ENCODE data around the gene P2RX4. TPM values are rescaled to one million over a fixed set of nuclear protein-coding genes. Genes with fewer than 3 reads are reported as not detected.

Gene P2RX4
- total and polyA plus RNA-seq, 2 of the 4 experiments (the other 2 are of a cell fraction) = 9.5 to 12.6 TPM

- no peaks in the 10 kb centered on the region for H3K9me3 ChIP-seq (ENCODE audit: control insufficient read depth, insufficient read depth, low read length)
- peaks cover 4% of the 10 kb centered on the region; the same call in 1 of the 2 replicates for H3K36me3 ChIP-seq (ENCODE audit: control insufficient read depth, insufficient read depth, low read length)
- no peak overlapping the region for H3K14ac ChIP-seq (replicated peaks; ENCODE audit: low read depth, low read length)
- TF ChIP-seq FOS (IDR thresholded peaks at IDR 0.05; ENCODE audit: low read depth, low read length) = no peak
- TF ChIP-seq RFX5 (IDR thresholded peaks at IDR 0.05; ENCODE audit: low read depth, low read length) = no peak
- no peak for TF ChIP-seq SMC3 (IDR thresholded peaks at IDR 0.05; ENCODE audit: low read depth, low read length)
- TF ChIP-seq POLR2A (IDR thresholded peaks at IDR 0.05; ENCODE audit: low read depth, low read length) = no peak
- TF ChIP-seq MAZ (IDR thresholded peaks at IDR 0.05; ENCODE audit: borderline replicate concordance, low read depth, low read length) = no peak
- no peak for TF ChIP-seq MAFK (IDR thresholded peaks at IDR 0.05; ENCODE audit: low read depth, low read length)
- no peak for TF ChIP-seq RCOR1 (IDR thresholded peaks at IDR 0.05; ENCODE audit: insufficient replicate concordance, low read length)
- no peak for TF ChIP-seq MXI1 (IDR thresholded peaks at IDR 0.05; ENCODE audit: borderline replicate concordance, low read depth, low read length)
- TF ChIP-seq, protein P1, sequence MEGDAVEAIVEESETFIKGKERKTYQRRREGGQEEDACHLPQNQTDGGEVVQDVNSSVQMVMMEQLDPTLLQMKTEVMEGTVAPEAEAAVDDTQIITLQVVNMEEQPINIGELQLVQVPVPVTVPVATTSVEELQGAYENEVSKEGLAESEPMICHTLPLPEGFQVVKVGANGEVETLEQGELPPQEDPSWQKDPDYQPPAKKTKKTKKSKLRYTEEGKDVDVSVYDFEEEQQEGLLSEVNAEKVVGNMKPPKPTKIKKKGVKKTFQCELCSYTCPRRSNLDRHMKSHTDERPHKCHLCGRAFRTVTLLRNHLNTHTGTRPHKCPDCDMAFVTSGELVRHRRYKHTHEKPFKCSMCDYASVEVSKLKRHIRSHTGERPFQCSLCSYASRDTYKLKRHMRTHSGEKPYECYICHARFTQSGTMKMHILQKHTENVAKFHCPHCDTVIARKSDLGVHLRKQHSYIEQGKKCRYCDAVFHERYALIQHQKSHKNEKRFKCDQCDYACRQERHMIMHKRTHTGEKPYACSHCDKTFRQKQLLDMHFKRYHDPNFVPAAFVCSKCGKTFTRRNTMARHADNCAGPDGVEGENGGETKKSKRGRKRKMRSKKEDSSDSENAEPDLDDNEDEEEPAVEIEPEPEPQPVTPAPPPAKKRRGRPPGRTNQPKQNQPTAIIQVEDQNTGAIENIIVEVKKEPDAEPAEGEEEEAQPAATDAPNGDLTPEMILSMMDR (conservative IDR thresholded peaks at IDR 0.05; ENCODE audit: low read depth, low read length) = no peak
- no peak for TF ChIP-seq NFE2L2 (IDR thresholded peaks at IDR 0.05; ENCODE audit: low read depth, low read length)
- TF ChIP-seq, protein P2, sequence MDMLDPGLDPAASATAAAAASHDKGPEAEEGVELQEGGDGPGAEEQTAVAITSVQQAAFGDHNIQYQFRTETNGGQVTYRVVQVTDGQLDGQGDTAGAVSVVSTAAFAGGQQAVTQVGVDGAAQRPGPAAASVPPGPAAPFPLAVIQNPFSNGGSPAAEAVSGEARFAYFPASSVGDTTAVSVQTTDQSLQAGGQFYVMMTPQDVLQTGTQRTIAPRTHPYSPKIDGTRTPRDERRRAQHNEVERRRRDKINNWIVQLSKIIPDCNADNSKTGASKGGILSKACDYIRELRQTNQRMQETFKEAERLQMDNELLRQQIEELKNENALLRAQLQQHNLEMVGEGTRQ (IDR thresholded peaks at IDR 0.05; ENCODE audit: low read depth, low read length) = no peak
- TF ChIP-seq, protein P3, sequence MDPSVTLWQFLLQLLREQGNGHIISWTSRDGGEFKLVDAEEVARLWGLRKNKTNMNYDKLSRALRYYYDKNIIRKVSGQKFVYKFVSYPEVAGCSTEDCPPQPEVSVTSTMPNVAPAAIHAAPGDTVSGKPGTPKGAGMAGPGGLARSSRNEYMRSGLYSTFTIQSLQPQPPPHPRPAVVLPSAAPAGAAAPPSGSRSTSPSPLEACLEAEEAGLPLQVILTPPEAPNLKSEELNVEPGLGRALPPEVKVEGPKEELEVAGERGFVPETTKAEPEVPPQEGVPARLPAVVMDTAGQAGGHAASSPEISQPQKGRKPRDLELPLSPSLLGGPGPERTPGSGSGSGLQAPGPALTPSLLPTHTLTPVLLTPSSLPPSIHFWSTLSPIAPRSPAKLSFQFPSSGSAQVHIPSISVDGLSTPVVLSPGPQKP (IDR thresholded peaks at IDR 0.05; ENCODE audit: borderline replicate concordance, low read depth, low read length) = no peak
- TF ChIP-seq CHD1 (IDR thresholded peaks at IDR 0.05; ENCODE audit: low read depth, low read length) = no peak
- no peak for TF ChIP-seq BHLHE40 (IDR thresholded peaks at IDR 0.05; ENCODE audit: low read depth, low read length)
- TF ChIP-seq CEBPB (IDR thresholded peaks at IDR 0.05; ENCODE audit: low read depth, low read length) = no peak
- no peak for TF ChIP-seq RAD21 (IDR thresholded peaks at IDR 0.05; ENCODE audit: low read length)
- no peak overlapping the region for H4K91ac ChIP-seq (ENCODE audit: insufficient read depth, low read depth, low read length)
- no peak overlapping the region for H3K18ac ChIP-seq (ENCODE audit: low read depth, low read length)
- dilution Hi-C loops (cut with HindIII; ENCODE audit: low sequenced_read_pairs, unreplicated experiment) (no loop called here), in situ Hi-C loops (cut with MboI; ENCODE audit: low sequenced_read_pairs) (no loop called here), intact Hi-C loops (cut with micrococcal nuclease) (no loop called here)
- no peak for DNase-seq
- no peak overlapping the region for H2AK9ac ChIP-seq (replicated peaks; ENCODE audit: low read depth, low read length, poor library complexity)
- H3K4me3 ChIP-seq (ENCODE audit: insufficient read depth, low read depth, low read length) = no peak overlapping the region
- H3K27ac ChIP-seq (ENCODE audit: insufficient read depth, low read length) = no peak overlapping the region
- no peak overlapping the region for H3K56ac ChIP-seq (ENCODE audit: extremely low read depth, insufficient read depth, low read length)
- no peak overlapping the region for H4K8ac ChIP-seq (ENCODE audit: low read depth in 2 of 2, low read length in 2 of 2)
- H2BK5ac ChIP-seq (ENCODE audit: low read depth, low read length, poor library complexity, severe bottlenecking) = no peak overlapping the region
- H3K4me2 ChIP-seq (ENCODE audit: low read depth, low read length) = no peak overlapping the region
- no peak for ATAC-seq (ENCODE audit: low read depth)
- H2AK5ac ChIP-seq (ENCODE audit: low read depth, low read length) = no peak overlapping the region
- H2BK15ac ChIP-seq (ENCODE audit: low read depth, low read length) = no peak overlapping the region
- H3K4ac ChIP-seq (ENCODE audit: low read depth, low read length) = no peak overlapping the region
- H2BK20ac ChIP-seq (ENCODE audit: low read depth, low read length) = no peak overlapping the region
- no peak overlapping the region for H4K5ac ChIP-seq (ENCODE audit: low read depth, low read length)
- WGBS, 2 experiments (ENCODE audit: extremely low coverage in 2 of 2, insufficient read length in 1 of 2) = 94% methylated on average over 10 of the region's 16 CpGs; no CpG with 5 or more reads in 1 of the 2 experiments
- ChIA-PET POLR2A (ENCODE audit: unreplicated experiment) (no interaction called here), CTCF (no interaction called here)
- H3K9me1 ChIP-seq (ENCODE audit: insufficient read depth, low read length) = no peaks in the 10 kb centered on the region
- H3K9ac ChIP-seq (ENCODE audit: low read depth, low read length) = no peak overlapping the region
- no TSS peak for BruUV-seq (replicated peaks)
- no peaks in the 10 kb centered on the region for H4K20me1 ChIP-seq (ENCODE audit: insufficient read depth, low read length)
- no peaks in the 10 kb centered on the region for H3K27me3 ChIP-seq (ENCODE audit: control insufficient read depth, insufficient read depth, low read length)
- no peak overlapping the region for H2BK120ac ChIP-seq (ENCODE audit: low read depth, low read length)
- H2AFZ ChIP-seq (replicated peaks; ENCODE audit: low read length, poor library complexity) = no peak overlapping the region
- H3K23ac ChIP-seq (ENCODE audit: low read depth, low read length) = no peak overlapping the region
- H3K4me1 ChIP-seq (ENCODE audit: control insufficient read depth, insufficient read depth, low read length) = no peaks in the 10 kb centered on the region
- no peaks in the 10 kb centered on the region for H3K79me1 ChIP-seq (ENCODE audit: low read depth in 1 of 2, low read length in 2 of 2)
These were observed 22.2 kb downstream of the P2RX4 start for GRCh38 chr12:121232163-121232562.
